GM18499 (cell line): ENCODE results near the gene ZNF229.
"Not testable (repeated sequence)": the region's sequence is repeated elsewhere in the genome, so short reads cannot be mapped to it uniquely, and the experiment has no call there.

Experiments
- ATAC-seq: cut with Tn5 transposase; IDR thresholded peaks from one replicate; pipeline ENCODE4 v1.9.1; 2021; ENCODE audit warnings: moderate number of reproducible peaks; ENCODE audit not compliant: insufficient read depth, unreplicated experiment

Gene ZNF229

DNA sequence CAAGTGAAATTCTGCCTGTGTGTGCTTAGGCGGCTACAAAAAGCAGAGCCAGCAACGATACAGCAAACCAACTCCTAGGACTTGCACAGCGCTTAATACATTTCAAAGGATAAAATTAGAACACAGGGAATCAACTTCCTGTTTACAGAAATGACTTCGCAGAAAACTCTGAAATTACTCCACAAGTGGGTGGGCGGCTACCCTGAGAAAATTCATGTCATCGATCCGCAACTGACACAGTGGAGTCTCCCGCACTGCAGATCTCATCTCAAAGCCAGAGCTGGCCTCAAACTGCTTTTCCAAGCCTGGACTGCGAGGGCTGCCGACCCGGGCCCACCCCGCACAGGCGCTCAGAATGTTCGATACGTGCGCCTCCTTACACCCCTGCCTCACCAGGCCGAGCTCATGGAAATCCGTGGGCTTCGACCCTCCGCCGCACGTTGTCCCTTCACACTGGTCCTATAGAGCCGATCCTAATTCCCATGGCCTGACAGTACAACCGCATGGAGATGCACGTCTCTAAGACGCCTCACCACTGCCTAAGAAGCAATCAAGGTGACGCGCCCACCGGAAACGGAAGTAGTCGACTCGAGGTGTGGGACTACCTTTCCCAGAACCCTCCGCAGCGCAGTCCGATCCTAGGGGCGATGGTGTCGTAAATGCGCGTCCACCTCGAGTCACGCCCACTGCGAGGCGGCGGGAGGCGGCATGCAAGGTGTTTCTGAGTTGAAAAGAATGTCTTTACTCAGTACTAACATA is at the start of gene ZNF229:
Gene ZNF229 (minus strand): TSS at position 557 of the 759 bp plus-strand sequence. CDS start 5,625 bp downstream, outside the sequence.
- no peak for ATAC-seq

DNA sequence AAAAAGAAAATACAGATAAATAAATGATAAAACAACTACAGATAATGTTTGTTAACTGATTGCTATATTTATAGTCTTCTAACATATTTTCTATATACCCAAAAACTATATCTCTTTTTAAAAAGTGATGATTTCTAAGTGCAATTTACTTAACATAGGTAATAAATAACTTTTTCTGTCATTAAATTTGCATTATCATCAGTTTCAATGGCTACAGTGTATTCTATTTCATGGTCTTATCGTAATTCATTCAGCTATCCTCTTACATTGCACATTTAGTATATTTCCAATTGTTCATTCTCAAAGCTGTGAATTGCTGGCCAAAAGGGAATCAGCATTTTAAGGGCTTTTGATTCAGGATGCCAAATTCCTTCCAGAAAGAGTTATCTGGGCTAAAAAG is 48.4 kb upstream of the ZNF229 start:
- ATAC-seq = no peak

DNA sequence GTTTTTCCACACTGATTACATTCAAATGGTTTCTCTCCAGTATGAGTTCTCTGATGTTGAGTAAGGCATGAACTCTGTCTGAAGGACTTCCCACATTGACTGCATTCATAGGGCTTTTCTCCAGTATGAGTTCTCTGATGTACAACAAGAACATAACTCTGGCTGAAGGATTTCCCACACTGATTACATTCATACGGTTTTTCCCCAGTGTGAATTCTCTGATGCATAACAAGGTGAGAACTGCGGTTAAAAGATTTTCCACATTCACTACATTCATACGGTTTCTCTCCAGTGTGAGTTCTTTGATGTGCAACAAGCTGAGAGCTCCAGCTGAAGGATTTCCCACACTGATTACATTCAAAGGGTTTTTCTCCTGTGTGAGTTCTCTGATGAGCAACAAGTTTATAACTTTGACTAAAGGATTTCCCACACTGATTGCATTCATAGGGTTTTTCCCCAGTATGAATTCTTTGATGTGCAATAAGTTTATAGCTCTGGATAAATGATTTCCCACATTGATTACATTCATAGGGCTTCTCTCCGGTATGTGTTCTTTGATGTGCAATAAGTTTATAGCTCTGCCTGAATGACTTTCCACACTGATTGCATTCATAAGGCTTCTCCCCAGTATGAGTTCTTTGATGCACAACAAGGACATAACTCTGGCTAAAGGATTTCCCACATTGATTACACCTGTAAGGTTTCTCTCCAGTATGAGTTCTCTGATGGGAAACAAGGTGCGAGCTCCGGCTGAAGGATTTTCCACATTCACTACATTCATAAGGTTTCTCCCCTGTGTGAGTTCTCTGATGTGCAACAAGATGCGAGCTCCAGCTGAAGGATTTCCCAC is 28.5 kb upstream of the ZNF229 start:
- ATAC-seq = no peak

DNA sequence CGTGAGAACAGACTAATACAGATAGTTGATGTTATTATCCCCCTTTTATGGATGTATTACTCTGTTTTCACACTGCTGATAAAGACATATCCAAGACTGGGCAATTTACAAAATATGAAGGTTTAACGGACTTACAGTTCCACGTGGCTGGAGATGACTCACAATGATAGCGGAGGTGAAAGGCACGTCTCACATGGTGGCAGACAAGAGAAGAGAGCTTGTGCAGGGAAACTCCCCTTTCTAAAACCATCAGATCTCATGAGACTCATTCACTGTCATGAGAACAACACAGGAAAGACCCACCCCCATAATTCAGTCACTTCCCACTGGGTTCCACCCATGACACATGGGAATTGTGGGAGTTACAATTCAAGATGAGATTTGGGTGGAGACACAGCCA is 20.5 kb upstream of the ZNF229 start:
- not testable (repeated sequence) for ATAC-seq

DNA sequence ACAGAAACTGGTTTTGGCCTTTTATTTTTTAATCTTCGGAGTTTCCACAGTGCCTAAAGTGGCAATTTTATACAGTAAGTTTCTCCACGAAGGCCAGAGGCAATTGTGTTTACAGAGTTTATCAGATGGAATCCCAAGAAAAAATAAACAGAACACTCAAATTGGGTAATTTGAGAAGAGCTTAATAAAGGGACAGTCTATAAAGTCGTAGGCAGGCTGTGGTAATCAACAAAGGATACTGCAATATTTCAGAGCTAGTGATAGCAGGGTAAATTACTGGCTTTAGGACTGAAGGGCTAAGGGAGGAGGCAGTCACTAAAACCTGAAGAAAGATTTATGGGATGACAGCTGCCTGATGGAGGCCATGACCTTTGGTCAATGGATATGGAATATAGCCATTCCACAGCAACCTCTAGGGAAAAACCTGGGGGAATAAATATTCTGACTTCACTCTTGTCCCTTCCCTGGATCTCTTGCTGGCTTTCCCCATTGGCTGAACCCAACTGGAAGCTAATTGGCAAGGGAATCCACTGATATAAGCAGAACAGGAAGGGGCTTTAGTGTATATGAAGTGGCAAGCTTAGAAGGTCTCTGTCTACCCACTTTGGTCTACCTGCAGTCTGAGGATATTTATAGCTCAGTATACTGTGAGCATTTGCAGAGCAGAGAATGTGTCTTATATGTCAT is 14.5 kb upstream of the ZNF229 start:
- ATAC-seq = not testable (repeated sequence)

DNA sequence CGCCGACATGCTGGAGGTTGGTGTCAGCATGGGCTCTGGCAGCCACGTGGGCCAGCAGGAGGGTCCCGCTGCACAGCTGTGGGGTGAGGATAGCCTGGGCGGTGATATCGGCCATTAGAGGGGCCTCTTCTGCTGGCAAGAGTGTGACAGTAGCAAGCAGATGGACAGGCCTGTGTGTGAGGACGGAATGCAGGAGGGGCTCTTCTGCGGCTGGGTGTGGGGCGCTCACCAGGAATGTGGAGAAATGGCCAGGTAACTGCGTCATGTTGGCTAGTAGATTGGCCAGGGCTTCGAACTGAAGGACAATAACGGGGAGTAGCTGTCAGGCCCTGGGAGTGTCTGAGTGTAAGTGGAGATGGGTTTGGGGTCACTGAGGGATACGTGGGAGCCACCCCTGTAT is 7.7 kb upstream of the ZNF229 start:
- ATAC-seq = not testable (repeated sequence)

DNA sequence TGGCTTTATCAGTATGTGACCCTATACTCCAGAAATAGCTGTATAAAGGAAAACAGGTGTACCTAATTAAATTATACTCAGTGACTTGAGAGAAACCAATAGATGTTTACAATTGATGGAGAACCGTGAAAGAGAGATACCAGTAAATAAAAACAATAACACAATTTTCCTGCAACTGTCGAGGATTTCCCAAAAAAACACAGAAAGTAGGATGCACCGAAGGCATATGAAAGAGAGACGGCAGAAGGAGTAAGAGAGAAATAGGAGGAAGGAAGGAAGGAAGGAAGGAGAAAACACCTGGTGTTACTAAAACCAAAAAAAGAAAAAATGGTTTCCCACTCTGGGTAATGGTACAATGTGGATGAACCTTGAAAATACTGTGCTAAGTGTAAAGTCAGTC is 6.8 kb upstream of the ZNF229 start:
- no peak for ATAC-seq

DNA sequence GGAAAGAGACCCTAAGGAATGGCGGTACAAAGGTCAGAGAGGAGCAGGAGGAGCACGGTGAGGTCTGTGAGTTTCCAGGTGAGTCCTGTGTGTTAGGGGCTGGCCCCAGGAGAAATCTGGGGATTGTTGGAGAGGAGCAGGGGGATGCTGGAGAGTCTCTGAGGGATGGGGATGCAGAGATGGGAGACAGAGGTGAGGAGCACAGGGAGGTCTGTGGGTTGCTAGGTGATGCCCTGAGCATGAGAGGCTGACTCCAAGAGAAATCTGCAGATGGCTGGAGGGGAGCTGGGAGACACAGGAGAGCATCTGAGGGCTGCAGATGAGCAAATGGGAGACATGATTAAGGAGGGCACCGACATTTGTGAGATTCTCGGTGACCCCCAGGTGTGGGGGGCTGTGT is 4.1 kb upstream of the ZNF229 start:
- no peak for ATAC-seq

DNA sequence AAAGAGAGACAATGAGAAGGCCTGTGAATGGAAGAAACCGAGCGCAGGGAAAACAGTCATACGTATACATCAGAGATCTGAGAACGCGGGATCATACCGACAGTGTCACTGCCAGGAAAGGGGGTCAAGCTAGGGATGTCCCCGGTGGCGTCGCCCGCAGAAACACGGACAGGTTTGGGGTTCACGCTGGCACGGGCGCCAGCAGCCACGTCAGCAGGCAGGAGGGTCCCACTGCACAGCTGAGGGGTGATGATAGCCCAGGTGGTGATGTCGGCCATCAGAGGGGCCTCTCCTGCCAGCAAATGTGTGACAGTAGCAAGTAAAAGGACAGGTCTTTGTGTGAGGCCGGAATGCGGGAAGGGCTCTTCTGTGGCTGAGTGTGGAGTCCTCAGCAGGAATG is 3.4 kb upstream of the ZNF229 start:
- ATAC-seq = no peak

DNA sequence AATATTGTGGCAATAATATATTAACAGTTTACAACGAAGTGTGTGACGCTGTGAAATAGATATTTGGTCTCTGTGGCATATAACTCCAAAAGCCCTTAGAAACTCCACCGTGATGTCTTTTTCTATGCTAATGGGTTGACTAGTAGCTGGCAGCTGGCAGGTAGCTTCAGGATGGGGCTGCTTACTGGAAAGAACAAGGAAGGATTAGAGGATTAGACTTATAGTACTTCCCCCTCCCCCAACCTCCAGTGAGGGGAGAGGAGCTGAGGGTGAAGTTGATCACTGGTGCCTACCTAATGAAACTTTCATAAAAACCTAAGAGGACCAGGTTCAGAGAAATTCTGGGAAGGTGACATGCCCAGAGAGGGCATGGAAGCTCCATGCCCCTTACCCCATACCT is 9.8 kb downstream of the ZNF229 start:
- no peak for ATAC-seq

DNA sequence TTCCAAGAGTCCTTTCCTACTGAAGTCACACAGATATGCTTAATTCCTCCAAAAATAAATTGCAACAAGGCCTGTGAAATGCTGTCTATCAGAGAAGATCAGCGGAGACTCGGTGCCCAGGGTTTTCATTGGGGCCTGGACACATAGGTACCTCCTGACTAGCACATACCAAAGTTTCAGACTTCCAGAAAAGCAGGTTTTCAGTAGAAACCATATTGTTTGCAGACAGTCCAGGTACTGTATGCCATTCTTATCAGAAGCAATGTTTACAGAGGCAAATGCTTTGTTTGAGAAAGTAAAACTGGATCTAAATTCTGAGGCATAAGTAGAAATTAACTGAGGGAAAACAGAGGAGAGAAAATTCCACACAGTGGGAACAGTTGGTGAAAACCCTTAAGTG is 12.8 kb downstream of the ZNF229 start:
- no peak for ATAC-seq

DNA sequence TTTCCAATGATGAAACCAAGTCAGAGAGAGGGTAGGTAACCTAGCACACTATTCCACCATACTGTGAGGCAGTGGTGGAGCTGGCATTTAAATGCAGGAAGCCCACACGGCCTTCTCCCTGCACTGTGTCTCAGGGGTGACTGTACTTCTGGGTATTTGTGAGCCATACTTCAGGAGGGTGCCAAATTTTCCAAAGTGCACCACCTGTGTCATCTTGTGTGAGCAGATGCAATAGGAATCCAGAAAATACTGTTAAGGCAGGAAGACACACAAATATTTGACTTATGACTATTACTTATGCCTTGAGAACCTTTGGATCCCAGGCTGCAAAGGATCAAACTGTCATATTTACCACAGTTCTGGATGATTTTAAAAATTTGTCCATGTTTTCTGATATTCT is 17.3 kb downstream of the ZNF229 start:
- ATAC-seq = no peak

DNA sequence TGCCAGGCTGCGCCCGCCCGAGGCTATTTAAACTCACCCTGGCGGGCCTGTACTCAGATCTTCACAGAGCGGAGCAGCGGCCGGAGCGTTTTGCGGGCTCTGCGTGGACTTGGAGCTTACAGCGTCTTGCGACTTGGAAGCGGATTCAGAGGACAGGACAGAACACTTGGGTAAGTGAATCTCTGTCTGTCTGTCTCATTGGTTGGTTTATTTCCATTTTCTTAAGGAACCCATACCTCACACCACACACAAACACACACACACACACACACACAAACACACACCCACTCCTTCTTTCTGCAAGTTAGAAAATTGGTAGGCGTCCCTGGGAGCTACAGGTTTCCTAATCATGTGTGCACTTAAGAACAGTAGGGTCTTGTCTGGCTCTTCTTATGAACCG is 32.7 kb downstream of the ZNF229 start:
- ATAC-seq = not testable (repeated sequence)

DNA sequence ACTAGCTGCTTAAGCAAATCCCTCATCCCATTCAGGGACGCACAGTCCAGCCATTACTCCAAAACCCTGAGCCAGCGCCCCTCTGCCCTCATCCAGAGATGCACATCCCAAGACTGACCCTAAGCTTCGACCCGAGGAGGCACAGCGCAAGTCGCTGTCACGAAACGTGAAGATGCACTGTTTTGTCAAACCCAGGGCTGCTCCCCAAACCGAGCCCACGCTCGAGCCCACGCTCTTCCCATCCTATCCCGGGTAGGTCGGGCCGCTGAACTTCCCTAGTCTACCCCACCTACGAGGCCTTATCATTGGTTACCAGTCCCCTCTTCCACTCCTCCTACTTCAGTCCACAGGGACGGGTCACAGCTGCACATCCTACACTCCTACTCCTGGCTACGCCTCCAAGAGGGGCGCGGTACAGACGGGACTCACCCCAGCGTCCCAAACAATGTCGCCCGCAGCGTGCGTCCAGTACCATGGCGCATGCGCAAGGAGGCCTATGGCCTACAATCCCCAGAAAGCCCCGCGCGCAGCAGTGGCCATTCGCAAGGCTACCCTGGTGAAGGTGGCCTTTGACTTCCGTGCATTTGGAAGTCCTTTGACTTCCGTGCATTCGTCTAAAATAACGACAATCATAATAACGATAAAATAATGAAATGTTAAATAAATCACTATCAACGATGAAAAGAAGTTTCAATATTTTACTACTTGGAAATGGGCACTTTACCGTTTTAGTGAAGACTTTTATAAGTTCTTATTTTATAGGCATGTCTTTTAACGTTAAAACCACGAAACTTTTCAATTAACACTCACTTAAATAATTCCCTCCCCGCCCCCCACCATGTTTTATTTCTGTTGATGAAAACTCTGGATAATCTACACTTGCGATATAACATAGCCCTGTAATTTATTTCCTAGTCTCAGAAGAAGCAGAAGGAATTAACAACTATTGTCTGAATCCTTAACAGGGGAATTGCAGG is 46.8 kb downstream of the ZNF229 start, which contains the start of gene ZNF285:
Gene ZNF285 (minus strand): TSS at position 470 of the 977 bp plus-strand sequence. CDS start 4,395 bp downstream, outside the sequence.
- ATAC-seq = no peak

DNA sequence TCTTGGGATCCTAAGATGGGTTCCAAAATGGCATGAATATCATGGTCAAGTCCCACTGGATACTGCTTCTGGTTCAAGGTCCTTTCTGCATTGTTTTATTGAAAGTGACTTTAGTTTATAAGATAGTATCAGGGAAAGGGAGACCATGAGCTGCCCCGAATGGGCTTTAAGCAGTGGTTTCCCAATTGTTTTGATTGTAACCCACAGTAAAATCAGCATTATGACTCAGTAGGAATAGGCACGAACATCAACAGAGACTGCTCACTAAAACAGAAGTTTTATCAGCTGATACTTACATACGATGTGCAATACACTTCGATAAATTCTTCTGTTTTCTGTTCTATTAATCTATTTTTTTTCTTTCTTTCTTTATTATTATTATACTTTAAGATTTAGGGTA is 59.0 kb downstream of the ZNF229 start:
- ATAC-seq = not testable (repeated sequence)
